ENCODE measurements around the gene DBI.

GRCh38 chr2:119354860-119355259, 11.9 kb upstream of the DBI start:
- TF ChIP-seq, protein P1, sequence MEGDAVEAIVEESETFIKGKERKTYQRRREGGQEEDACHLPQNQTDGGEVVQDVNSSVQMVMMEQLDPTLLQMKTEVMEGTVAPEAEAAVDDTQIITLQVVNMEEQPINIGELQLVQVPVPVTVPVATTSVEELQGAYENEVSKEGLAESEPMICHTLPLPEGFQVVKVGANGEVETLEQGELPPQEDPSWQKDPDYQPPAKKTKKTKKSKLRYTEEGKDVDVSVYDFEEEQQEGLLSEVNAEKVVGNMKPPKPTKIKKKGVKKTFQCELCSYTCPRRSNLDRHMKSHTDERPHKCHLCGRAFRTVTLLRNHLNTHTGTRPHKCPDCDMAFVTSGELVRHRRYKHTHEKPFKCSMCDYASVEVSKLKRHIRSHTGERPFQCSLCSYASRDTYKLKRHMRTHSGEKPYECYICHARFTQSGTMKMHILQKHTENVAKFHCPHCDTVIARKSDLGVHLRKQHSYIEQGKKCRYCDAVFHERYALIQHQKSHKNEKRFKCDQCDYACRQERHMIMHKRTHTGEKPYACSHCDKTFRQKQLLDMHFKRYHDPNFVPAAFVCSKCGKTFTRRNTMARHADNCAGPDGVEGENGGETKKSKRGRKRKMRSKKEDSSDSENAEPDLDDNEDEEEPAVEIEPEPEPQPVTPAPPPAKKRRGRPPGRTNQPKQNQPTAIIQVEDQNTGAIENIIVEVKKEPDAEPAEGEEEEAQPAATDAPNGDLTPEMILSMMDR (conservative IDR thresholded peaks at IDR 0.05 in 1 of 2, IDR thresholded peaks at IDR 0.05 in 1 of 2; ENCODE audit: low read depth in 1 of 2, low read length in 2 of 2) = no peak
- TF ChIP-seq EZH2 (IDR thresholded peaks at IDR 0.05; ENCODE audit: low read length, missing control alignments) = no peak

Data from fibroblast of lung (primary cell).